ENCODE results near the gene NAV2.

DNA sequence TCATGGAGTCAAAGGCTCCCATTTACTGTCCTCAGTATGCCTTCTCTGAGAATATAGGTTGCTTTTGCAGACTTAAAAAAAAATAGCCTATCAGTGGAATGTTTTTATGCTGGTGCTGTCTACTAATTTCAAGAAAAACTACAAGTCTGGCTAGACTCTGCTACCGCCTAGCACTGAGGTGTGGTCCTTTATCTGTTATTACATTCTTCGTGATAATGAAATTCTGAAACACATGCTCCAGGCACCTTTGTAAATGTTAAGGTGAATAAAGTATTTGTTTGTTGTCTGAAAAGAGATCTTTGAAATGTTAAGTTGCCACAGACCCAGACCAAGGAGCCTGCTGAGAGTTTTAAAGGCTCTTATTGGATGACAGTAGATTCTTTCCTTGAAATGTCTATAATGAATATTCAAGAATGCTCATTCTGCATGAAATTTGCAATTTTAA is 352.3 kb downstream of the NAV2 start:
- TF ChIP-seq, protein P1, sequence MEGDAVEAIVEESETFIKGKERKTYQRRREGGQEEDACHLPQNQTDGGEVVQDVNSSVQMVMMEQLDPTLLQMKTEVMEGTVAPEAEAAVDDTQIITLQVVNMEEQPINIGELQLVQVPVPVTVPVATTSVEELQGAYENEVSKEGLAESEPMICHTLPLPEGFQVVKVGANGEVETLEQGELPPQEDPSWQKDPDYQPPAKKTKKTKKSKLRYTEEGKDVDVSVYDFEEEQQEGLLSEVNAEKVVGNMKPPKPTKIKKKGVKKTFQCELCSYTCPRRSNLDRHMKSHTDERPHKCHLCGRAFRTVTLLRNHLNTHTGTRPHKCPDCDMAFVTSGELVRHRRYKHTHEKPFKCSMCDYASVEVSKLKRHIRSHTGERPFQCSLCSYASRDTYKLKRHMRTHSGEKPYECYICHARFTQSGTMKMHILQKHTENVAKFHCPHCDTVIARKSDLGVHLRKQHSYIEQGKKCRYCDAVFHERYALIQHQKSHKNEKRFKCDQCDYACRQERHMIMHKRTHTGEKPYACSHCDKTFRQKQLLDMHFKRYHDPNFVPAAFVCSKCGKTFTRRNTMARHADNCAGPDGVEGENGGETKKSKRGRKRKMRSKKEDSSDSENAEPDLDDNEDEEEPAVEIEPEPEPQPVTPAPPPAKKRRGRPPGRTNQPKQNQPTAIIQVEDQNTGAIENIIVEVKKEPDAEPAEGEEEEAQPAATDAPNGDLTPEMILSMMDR (IDR thresholded peaks at IDR 0.05; ENCODE audit: low read depth, low read length), result no peak
- no peak for TF ChIP-seq POLR2A (IDR thresholded peaks at IDR 0.05; ENCODE audit: extremely low read depth, insufficient read length)

Measured in NB4 (cell line).